ENCODE results near the gene FTO.

DNA sequence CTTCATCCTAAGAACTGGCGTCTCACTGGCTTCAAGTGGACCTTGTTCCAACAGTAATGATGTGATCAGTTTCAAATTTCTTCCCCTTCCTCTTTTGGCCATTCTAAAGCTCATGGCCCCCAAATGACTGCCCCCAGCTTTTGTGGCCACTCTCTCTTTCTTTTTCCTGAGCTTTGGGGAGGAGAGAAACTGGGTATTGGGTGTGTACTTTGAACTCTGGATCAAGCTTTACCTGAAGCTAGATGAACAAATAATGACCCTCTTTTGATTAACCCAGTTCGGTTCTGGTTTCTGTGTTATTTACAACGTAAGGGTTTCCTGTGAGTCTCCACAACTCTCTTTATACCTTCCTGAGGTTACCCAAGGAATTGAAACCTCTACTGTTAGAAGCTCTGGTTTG, 132.7 kb downstream of the FTO start:
- TF ChIP-seq, protein P1, sequence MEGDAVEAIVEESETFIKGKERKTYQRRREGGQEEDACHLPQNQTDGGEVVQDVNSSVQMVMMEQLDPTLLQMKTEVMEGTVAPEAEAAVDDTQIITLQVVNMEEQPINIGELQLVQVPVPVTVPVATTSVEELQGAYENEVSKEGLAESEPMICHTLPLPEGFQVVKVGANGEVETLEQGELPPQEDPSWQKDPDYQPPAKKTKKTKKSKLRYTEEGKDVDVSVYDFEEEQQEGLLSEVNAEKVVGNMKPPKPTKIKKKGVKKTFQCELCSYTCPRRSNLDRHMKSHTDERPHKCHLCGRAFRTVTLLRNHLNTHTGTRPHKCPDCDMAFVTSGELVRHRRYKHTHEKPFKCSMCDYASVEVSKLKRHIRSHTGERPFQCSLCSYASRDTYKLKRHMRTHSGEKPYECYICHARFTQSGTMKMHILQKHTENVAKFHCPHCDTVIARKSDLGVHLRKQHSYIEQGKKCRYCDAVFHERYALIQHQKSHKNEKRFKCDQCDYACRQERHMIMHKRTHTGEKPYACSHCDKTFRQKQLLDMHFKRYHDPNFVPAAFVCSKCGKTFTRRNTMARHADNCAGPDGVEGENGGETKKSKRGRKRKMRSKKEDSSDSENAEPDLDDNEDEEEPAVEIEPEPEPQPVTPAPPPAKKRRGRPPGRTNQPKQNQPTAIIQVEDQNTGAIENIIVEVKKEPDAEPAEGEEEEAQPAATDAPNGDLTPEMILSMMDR (IDR thresholded peaks at IDR 0.05) = no peak
- TF ChIP-seq POLR2A (IDR thresholded peaks at IDR 0.05) = no peak
- TF ChIP-seq EP300 (IDR thresholded peaks at IDR 0.05) = no peak

Measured in tibial nerve (tissue), 4 donors.